GM18873 (cell line): ENCODE data around the gene RTF1.

Experiments used
- ATAC-seq: cut with Tn5 transposase; IDR thresholded peaks from one replicate; pipeline ENCODE4 v1.9.1; 2021; ENCODE audit warnings: mild to moderate bottlenecking, moderate library complexity, moderate number of reproducible peaks; ENCODE audit not compliant: unreplicated experiment, low FRiP score

Gene RTF1

DNA sequence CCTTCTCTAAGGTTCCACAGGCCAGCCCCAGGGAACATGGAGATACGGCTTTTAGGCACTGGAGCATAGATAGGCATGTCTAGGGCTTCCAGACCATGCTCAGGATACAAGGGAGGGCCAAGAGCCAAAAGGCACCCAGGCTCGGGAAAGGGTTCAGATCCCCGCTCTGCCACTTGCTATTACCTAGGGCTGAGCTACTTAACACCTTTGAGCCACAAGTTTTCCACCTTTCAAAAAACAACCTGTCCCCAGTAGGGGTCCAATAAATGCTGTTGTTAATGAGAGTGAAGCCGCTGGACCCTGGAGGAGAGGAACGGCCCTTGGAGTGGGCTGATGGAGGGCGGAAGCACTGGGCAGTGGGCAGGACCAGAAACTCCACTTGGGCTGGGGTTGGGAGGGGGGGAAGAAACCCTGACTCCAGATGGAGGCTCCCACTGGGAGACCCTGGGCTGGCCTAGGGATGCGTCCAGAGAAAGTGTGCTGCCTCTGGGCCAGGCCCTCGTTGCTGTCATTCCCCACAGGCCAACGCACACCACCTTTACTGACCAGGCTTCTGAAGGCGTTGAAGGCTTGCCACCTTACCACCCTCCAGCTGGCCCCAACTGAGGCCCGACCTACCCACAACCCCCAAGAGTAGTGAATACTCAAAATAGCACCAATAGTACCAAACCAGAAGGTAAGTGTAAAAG is 68.2 kb downstream of the RTF1 start:
- no peak for ATAC-seq

DNA sequence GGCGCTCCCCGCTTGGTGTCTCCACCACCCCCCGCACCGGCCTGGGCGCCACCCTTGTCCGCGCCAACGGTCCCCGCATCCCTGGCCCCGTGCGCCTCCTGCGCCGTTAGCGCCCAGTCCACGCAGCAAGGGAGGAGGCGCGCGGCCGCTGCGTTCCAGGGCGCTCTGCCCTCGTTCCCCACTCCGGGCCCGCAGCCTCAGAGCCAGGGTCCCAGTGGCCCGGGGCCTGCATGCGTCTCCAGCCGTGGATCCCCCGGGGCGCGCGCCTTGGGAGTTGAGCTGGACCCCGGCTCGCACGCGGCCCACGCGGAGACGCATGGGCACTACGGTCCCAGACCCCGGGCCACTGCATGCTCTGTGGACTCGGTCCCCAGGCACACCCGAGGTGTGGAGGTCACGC is 69.4 kb downstream of the RTF1 start:
- ATAC-seq = no peak

DNA sequence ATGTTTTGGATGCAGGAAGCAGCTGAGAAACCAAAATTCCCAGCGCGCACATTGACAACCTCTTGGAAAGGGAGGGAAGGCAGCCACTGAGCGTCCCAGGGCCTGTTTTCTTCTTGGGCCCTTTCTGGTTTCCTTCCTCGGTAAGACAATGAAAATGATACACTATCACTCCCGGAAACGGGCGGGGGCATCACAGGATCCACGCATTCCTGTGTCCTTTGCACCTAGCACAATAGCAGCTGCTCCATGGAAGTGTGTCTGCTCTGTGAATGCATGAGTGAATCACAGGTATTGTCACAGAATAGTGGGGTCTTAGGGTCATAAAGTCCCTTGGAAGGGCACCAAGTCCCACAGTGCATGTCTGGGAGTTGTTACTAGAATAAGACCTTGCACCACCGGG is 70.5 kb downstream of the RTF1 start:
- ATAC-seq = no peak

DNA sequence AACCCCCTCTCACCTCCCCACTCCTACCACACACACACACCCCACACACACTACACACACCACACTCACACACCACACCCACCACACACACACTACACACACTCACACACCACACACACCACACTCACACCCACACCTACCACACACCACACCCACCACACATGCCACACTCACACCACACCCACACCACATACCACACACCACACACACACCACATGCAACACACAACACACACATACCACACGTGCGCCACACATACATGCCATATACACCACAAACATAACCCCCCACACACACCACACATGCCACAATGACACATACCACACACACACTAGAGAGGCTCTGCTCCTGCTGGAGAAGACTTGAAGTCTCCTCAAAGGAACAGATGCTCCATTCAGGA is 70.9 kb downstream of the RTF1 start:
- ATAC-seq = no peak

- ATAC-seq = no peak
Measured at GRCh38 chr15:41489641-41490040, 72.7 kb downstream of the RTF1 start.

DNA sequence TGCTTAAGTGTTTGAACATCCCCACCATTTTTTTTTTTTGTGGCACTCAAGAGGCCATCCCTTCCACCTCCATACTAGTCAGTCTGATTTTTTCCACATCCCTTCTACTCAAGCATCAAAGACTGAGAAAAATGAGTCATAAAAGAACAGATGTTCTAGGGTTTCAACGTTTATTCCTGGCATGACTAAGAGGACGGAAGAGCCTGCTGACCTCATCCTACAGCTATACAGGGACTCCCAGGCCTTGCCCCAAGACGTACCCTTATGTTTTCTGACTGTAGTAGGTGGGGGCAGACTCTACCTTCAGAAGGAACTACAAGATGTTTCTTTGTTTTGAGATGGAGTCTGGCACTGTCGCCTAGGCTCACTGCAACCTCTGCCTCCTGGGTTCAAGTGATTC is 73.5 kb downstream of the RTF1 start:
- no peak for ATAC-seq

GRCh38 chr15:41491889-41492288 is 75.0 kb downstream of the RTF1 start:
- no peak for ATAC-seq

- ATAC-seq = no peak
Measured at GRCh38 chr15:41492597-41493204, 75.8 kb downstream of the RTF1 start.

DNA sequence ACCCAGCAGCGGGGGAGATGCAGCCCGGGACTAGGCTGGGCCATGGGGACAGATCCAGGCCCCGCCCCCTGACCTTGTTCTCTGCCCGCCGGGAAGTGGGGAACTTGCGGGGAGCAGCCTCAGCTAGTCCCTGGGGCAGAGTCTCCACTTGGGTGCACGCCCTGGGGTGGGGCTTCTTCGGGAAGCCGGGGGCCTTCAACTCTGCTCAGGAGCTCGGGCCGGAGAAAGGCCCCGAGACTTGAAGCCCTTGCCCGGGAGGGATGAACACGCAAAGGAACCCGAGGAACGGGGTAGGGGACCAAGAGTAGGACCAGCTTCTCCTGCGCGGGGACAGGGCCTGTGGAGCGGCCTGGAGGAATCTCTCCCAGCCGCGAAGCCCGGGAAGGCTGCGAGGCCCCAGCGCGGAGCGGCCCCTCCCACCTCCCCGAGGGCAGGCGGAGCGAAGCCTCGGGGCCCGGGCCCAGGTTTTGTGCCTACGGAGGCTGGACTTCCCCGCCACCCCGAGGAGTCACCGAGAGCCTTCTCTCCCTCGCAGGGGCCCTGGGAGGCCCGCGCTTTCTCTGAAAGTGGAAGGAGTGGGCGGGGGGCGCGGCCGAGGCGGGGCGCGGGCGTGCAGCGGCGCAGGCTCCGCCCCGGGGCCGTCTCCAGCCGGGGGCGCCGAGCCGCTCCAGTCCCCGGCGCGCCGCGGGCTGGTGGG is 76.5 kb downstream of the RTF1 start, which contains the start of gene ITPKA:
Gene ITPKA, plus strand, starts transcription at position 670 of the 697 bp plus-strand sequence. CDS start 54 bp downstream, outside the sequence.
- ATAC-seq = no peak

DNA sequence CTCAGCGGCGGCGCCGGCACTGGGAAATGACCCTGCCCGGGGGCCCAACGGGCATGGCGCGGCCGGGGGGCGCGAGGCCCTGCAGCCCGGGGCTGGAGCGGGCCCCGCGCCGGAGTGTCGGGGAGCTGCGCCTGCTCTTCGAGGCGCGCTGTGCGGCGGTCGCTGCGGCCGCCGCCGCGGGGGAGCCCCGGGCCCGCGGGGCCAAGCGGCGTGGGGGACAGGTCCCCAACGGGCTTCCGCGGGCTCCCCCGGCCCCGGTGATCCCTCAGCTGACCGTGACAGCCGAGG is 77.0 kb downstream of the RTF1 start:
- no peak for ATAC-seq

DNA sequence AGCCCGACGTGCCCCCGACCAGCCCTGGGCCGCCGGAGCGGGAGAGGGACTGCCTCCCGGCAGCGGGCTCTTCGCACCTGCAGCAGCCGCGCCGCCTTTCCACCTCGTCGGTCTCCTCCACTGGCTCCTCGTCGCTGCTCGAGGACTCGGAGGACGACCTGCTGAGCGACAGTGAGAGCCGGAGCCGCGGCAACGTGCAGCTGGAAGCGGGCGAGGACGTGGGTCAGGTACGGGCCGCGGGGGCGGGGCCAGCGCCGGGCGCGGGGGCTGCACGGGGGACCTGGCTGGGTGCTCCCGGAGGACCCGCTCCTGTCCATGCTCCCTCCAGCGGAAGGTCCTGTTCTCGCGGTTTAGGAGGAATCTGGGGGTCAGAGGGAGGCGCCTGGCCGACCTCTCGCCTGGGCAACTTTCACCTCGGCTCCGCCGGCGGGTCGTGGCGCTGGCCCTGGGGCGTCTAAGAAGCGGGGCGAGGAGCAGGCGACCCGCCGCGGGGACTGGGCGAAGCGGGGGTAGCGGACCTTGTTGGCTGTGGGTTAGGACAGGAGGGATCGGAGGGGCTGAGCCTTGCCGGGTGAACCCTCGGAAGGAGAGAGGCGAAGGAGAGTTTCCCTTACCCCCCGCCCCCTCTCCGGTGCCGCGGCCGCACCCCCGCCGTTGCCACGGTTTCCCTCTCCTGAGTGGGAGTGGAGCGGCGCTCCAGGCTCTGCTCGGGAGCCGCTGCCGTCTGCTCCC is 77.5 kb downstream of the RTF1 start:
- no peak for ATAC-seq

DNA sequence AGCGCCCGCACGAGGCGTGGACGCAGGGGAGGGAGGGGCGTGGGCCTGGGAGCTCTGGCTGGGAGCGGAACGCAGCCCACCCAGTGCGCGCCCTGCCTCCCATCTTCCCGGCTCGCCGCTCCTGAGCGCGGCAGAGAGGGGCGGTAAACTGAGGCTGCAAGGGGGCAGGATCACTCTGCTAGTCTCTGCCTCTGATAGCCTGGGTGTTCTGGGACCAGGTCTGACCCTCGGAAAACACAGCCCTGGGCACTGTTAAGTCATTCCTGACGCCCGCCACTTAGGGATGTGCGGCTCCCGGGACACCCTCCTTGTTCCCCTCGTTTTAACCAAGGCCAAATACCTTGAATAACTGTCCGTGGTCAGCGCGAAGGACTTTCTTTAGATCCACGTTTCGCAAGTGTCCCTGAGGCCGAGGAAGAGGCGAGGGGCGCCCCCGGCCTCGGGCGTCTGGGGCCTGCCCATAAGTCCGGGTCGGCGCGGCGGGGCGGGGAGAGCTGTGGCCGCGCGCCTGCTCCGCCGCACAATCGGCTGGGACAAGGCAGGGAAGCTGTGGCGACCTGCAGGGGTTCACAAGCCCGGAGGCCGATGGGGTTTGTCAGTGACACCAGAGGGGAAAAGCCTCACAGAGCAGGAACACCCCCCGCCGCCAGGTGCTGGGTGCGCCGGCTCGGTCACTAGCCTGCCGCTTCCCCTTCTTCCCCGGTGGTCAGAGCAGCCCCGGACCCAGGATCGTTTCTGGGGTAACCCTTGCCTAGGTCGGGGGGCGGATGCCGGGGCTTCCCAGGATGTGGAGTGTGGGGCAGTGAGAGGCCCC is 78.2 kb downstream of the RTF1 start:
- ATAC-seq = no peak

GRCh38 chr15:41495736-41496599 is 79.1 kb downstream of the RTF1 start:
- ATAC-seq = no peak

DNA sequence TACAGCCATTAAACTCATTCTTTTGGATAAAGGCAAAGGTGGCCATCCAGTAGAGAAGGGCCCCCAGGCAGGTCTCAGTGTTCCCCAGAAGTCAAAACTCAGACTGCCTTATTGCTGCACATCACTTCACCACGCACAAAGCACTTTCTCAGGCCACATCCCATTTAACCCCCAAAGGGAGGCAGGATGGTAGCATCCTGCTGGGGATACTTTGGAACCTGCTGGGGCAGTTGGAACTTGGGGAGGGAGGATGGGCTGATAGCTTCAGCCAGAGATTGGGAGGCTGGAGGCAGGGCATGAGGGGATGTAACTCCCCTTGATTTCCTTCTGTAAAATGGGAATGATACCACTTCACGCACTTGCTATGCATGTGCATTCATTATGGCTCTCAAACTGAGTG is 81.8 kb downstream of the RTF1 start:
- ATAC-seq = no peak

DNA sequence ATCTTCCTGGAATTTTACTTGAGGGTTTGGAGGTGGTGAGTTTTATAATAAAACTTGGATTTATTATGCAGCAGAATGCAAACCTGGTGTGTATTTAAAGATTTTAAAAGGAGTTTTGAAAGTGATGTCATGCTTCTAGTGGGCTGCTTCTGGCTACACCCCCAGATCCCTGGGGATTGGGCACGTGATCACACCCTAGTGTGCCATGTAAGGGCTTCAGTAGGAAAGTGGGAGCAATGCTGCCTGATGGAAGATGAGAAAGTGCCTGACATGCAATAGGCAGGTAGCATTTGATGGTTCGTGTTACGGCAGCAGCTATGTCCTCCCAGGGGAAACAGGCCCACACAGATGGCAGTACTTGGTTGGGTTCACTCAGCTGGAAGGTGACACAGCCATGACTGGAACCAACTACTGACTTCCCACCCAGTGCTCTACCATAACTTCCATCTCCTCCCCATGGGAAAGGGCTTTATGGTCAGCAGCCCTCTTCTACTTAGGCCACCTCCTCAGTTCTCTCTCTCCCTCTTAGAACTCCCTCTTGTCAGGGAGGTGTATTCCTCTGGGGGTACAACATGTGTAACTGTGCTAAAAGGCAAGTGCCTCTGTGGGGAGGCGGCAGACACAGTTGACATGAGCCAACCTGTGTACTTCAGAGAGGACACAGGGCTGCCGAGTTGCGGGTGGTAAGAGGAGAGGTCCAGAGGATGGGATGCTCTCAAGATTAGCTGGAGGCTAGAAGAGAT is 82.4 kb downstream of the RTF1 start:
- no peak for ATAC-seq

- ATAC-seq = no peak
Measured at GRCh38 chr15:41501191-41501917, 84.5 kb downstream of the RTF1 start.

DNA sequence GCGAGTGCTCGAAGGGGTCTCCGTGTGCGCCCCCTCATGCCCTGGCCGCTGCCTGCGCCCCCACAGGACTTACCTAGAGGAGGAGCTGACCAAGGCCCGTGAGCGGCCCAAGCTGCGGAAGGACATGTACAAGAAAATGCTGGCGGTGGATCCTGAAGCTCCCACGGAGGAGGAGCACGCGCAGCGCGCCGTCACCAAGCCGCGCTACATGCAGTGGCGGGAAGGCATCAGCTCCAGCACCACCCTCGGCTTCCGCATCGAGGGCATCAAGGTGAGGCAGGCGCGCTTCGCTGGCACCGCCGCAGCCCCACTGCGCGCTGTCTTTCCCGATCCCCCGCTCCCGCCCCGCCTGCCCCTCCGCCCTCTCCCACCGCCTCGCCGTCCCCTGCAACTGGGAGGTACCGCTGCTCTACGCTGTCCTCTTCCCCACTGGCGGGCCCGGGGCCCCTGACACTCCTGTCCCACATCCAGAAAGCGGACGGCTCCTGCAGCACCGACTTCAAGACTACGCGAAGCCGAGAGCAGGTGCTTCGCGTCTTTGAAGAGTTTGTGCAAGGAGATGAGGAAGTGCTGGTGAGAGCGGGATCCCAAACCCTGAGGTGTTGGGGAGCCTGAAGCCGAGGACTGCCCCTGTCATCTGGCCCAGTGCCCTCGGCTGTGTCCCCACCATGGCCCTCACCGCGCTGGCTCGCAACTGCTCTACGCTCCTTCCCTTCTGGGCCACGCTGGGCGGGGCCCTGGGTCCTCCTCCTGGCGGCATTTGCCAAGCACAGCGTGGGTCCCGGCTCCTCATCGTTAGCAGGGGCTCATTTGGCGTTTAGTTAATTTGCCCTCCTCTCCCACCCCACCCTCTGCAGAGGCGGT is 85.3 kb downstream of the RTF1 start:
- ATAC-seq = no peak
